Neural progenitor cell (in vitro differentiated cells): Measurements from ENCODE around the gene FAM174C. TPM values are rescaled to one million over a fixed set of nuclear protein-coding genes. Genes with fewer than 3 reads are reported as not detected.

ENCODE experiments used
- DNase-seq: peaks from one replicate; pipeline ENCODE4 v3.0.0-alpha.2; 2016; ENCODE audit warnings: low spot score
- H2AFZ ChIP-seq: fragments of 200-600 bp; sonication (generic); replicated peaks from 2 replicates; pipeline ENCODE4 v1.6.1; 2016; ENCODE audit warnings: antibody characterized with exemption
- H3F3A ChIP-seq: fragments of 200-600 bp; sonication (generic); 2 replicates; pipeline ENCODE4 v1.6.1; 2016; ENCODE audit warnings: antibody characterized with exemption, low read depth
- H3K27ac ChIP-seq: fragments of 200-600 bp; sonication (generic); 2 replicates; pipeline ENCODE4 v1.5.1; 2016; ENCODE audit warnings: mild to moderate bottlenecking
- H3K27me3 ChIP-seq: fragments of 200-600 bp; sonication (generic); 2 replicates; pipeline ENCODE4 v1.6.1; 2016; ENCODE audit warnings: mild to moderate bottlenecking, moderate library complexity
- H3K36me3 ChIP-seq: fragments of 200-600 bp; sonication (generic); 2 replicates; pipeline ENCODE4 v1.5.1; 2016
- H3K4me1 ChIP-seq: fragments of 200-600 bp; sonication (generic); 2 replicates; pipeline ENCODE4 v1.6.1; 2016; ENCODE audit warnings: mixed run types
- H3K4me2 ChIP-seq: fragments of 200-600 bp; sonication (generic); 2 replicates; pipeline ENCODE4 v1.6.1; 2016
- H3K4me3 ChIP-seq: fragments of 200-600 bp; sonication (generic); 2 replicates; pipeline ENCODE4 v1.5.1; 2016
- H3K79me2 ChIP-seq: fragments of 200-600 bp; sonication (generic); 2 replicates; pipeline ENCODE4 v1.6.1; 2016; ENCODE audit warnings: low read depth
- H3K9ac ChIP-seq: fragments of 200-600 bp; sonication (generic); 2 replicates; pipeline ENCODE4 v1.6.1; 2016
- H3K9me3 ChIP-seq: fragments of 200-600 bp; sonication (generic); 2 replicates; pipeline ENCODE4 v1.5.1; 2016; ENCODE audit warnings: low read depth
- H4K20me1 ChIP-seq: fragments of 200-600 bp; sonication (generic); 2 replicates; pipeline ENCODE4 v1.6.1; 2016; ENCODE audit warnings: low read depth
- H3K27ac Mint-ChIP-seq: 3 replicates; pipeline ENCODE4 v1.8.0; 2021; ENCODE audit warnings: mixed read lengths
- H3K27me3 Mint-ChIP-seq: 2 replicates; pipeline ENCODE4 v1.8.0; 2022; ENCODE audit warnings: low read depth, mild to moderate bottlenecking, inconsistent platforms, moderate library complexity, mixed read lengths; ENCODE audit not compliant: insufficient read depth
- H3K36me3 Mint-ChIP-seq: 3 replicates; pipeline ENCODE4 v1.8.0; 2021; ENCODE audit warnings: mixed read lengths
- H3K4me1 Mint-ChIP-seq: 3 replicates; pipeline ENCODE4 v1.8.0; 2021; ENCODE audit warnings: mixed read lengths
- H3K4me3 Mint-ChIP-seq: 3 replicates; pipeline ENCODE4 v1.8.0; 2021; ENCODE audit warnings: mild to moderate bottlenecking, moderate library complexity, mixed read lengths
- H3K9me3 Mint-ChIP-seq: 3 replicates; pipeline ENCODE4 v1.8.0; 2020; ENCODE audit warnings: mixed read lengths
- EZH2 ChIP-seq: fragments of 200-600 bp; sonication (generic); IDR thresholded peaks from 2 replicates; pipeline ENCODE4 v1.6.1; 2017; ENCODE audit warnings: antibody characterized with exemption, mild to moderate bottlenecking, moderate library complexity
- EZH2phosphoT487 ChIP-seq: fragments of 200-600 bp; sonication (generic); IDR thresholded peaks from 2 replicates; pipeline ENCODE4 v1.6.1; 2017; ENCODE audit warnings: antibody characterized with exemption
- total RNA-seq: library from RNA; depleted of rRNA; stranded (reverse); fragments of >200 nt; gene quantifications from 2 replicates; pipeline ENCODE4 v1.2.3, GENCODE V29; 2015; ENCODE audit warnings: low replicate concordance
- TF ChIP-seq, protein P1 (sequence below): fragments of 200-600 bp; sonication (generic); IDR thresholded peaks from 2 replicates; pipeline ENCODE4 v1.5.1; 2017; ENCODE audit warnings: antibody characterized with exemption, mild to moderate bottlenecking

FAM174C gene
- total RNA-seq, 1 donor from 2014 or later: 4.8 TPM

DNA sequence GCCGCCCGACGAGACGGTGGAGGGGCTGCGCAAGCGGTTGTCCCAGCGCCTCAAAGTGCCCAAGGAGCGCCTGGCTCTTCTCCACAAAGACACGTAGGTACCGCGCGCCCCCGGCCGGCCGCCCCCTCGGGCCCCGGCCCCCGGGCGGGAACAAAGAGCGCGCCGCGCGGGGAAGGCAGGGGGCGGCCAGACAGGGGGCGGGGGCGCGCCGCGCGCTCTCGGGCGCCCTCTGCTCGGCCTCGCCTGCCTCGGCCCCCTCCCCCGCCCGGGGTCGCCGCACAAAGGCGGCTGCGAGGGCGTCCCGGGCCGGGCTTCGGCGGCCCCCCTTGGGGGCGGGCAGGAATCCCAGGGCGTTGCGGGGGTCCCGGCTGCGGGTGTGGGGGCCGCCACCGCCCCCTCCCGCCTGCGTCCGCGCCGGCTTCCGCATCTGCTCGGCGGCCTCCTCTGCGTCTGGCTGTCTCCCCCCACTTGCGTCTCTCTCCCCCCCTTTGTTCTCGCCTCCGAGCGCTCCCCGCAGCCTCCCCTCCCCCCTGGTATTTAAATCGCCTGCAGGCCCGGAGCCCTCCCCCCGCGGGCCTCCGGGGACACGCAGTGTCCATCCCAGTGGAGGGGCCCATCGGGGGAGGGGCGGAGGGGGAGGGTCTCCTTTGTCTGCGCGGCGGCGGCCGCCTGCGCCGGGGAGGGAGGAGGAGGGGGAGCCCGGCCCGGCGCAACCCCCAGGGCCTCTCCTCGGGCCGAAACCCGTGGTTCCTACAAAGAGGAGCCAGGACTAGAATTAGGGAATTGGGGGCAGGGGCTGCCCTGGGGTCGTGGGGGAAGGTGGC lies 24.7 kb upstream of the FAM174C start:
- Histone ChIP-seq H4K20me1 (peaks cover 65% of the 10 kb centered on the region), H2AFZ (no peak overlapping the region), H3K9me3 (no peaks in the 10 kb centered on the region), H3K4me3 (peak overlapping the region; percentile 90), H3K9ac (peak overlapping the region; percentile 53), H3K36me3 (no peaks in the 10 kb centered on the region), H3F3A (peaks cover 60% of the 10 kb centered on the region), H3K27ac (peak overlapping the region; percentile 82), H3K79me2 (peaks cover 60% of the 10 kb centered on the region), H3K4me2 (peak overlapping the region; percentile 89), H3K27me3 (no peaks in the 10 kb centered on the region), H3K4me1 (peaks cover 14% of the 10 kb centered on the region)
- peak; percentile 96 for DNase-seq
- no peak overlapping the region for H3K27ac Mint-ChIP-seq
- peaks cover 13% of the 10 kb centered on the region for H3K4me1 Mint-ChIP-seq
- no peak for TF ChIP-seq EZH2
- TF ChIP-seq EZH2phosphoT487: no peak
- TF ChIP-seq, protein P1, sequence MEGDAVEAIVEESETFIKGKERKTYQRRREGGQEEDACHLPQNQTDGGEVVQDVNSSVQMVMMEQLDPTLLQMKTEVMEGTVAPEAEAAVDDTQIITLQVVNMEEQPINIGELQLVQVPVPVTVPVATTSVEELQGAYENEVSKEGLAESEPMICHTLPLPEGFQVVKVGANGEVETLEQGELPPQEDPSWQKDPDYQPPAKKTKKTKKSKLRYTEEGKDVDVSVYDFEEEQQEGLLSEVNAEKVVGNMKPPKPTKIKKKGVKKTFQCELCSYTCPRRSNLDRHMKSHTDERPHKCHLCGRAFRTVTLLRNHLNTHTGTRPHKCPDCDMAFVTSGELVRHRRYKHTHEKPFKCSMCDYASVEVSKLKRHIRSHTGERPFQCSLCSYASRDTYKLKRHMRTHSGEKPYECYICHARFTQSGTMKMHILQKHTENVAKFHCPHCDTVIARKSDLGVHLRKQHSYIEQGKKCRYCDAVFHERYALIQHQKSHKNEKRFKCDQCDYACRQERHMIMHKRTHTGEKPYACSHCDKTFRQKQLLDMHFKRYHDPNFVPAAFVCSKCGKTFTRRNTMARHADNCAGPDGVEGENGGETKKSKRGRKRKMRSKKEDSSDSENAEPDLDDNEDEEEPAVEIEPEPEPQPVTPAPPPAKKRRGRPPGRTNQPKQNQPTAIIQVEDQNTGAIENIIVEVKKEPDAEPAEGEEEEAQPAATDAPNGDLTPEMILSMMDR: no peak
- H3K27me3 Mint-ChIP-seq: peaks cover 6% of the 10 kb centered on the region
- peak overlapping the region; percentile 92 for H3K4me3 Mint-ChIP-seq
- H3K36me3 Mint-ChIP-seq: peaks cover 6% of the 10 kb centered on the region
- H3K9me3 Mint-ChIP-seq: no peaks in the 10 kb centered on the region

DNA sequence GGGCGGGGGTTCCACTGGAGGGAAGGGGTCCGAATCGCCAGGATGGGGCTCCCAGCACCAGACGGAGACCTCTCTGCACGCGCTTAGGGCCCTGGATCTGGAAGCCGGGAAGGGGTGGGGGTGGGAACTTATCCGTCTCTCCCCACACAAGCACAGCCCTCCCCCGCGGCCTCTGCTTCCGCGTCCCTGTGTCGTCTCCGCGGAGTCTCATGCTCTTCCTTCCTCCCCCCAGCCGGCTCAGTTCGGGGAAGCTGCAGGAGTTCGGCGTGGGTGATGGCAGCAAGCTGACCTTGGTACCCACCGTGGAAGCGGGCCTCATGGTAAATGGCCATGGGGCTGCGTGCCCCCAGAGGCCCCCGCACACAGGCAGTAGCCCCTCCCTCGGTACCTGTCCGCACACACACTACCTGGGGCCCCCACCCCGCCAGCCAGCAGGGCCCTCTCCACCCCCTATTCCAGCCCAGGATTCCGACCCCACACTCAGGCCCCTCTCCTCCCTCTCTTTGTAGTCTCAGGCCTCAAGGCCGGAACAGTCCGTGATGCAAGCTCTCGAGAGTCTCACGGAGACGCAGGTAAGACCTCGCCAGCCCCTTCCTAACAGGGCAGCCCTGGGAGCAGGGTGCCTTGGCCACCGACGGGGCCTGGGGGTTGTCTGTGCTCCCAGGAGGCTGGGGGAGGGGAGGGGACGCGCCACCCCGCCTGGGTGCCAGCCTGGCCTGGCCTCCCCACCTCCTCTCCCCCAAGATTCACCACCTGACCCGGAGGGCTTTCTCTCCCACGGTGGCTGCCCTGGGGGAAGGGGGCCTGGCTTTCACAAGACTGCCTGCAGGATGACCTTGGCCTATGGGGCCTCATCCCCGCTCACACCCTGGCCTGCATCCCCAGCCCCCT lies 23.8 kb upstream of the FAM174C start:
- no peaks in the 10 kb centered on the region for H3K9me3 Mint-ChIP-seq
- H3K9me3 ChIP-seq: no peaks in the 10 kb centered on the region
- peaks cover 14% of the 10 kb centered on the region for H3K4me1 ChIP-seq
- no peaks in the 10 kb centered on the region for H3K36me3 ChIP-seq
- H3F3A ChIP-seq: peaks cover 61% of the 10 kb centered on the region
- H3K4me3 ChIP-seq: peak overlapping the region; percentile 90
- H3K4me2 ChIP-seq: peak overlapping the region; percentile 89
- H3K9ac ChIP-seq: peak overlapping the region; percentile 53
- H3K4me3 Mint-ChIP-seq: peak overlapping the region; percentile 92
- peak overlapping the region; percentile 82 for H3K27ac ChIP-seq
- no peaks in the 10 kb centered on the region for H3K27me3 ChIP-seq
- DNase-seq: peak; percentile 60
- H3K4me1 Mint-ChIP-seq: peaks cover 9% of the 10 kb centered on the region
- H2AFZ ChIP-seq: no peak overlapping the region
- H4K20me1 ChIP-seq: peaks cover 70% of the 10 kb centered on the region
- TF ChIP-seq, protein P1: no peak
- TF ChIP-seq EZH2phosphoT487 (no peak), EZH2 (no peak)
- peaks cover 6% of the 10 kb centered on the region for H3K36me3 Mint-ChIP-seq
- H3K27me3 Mint-ChIP-seq: peaks cover 6% of the 10 kb centered on the region
- H3K27ac Mint-ChIP-seq: peak overlapping the region; percentile 92
- H3K79me2 ChIP-seq: peaks cover 70% of the 10 kb centered on the region

DNA sequence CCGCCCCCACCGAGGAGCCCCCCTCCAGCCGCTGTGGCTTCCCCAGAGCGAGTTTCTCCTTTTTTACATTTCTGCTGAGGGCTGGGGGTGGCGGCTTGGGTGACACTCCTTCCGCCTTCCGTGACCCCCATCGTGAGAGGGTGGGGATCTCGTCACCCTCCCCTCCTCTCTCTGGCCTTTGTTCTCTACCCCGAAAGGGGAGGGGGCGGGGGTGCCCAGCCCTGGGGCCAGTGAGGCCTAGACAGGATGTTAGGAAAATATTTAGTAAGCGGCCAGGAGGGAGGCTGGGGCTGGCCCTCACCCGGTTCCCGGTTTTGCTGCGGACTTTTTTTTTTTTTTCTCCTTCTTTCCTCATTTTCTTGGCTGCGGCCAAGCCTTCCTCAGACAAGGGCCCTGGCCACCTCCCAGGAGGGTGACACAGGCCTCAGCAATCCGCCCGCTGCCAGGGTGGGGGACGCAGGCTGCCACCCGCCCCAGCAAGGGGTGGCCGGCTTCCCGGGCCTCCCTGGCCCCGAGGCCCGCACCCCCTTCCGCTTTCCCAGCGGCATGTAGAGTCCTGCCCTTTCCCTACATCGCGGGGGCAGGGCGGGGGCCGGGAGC lies 23.0 kb upstream of the FAM174C start:
- H3K4me1 Mint-ChIP-seq: peaks cover 7% of the 10 kb centered on the region
- peak overlapping the region; percentile 92 for H3K4me3 Mint-ChIP-seq
- Histone ChIP-seq H2AFZ (no peak overlapping the region), H3K27me3 (no peaks in the 10 kb centered on the region), H4K20me1 (peaks cover 73% of the 10 kb centered on the region), H3K79me2 (peaks cover 76% of the 10 kb centered on the region), H3K36me3 (no peaks in the 10 kb centered on the region), H3K4me1 (peaks cover 14% of the 10 kb centered on the region), H3K9ac (no peak overlapping the region), H3K4me3 (peak overlapping the region; percentile 90), H3K9me3 (no peaks in the 10 kb centered on the region), H3F3A (peaks cover 65% of the 10 kb centered on the region), H3K4me2 (peak overlapping the region; percentile 89), H3K27ac (peak overlapping the region; percentile 71)
- H3K36me3 Mint-ChIP-seq: peaks cover 6% of the 10 kb centered on the region
- no peak overlapping the region for H3K27ac Mint-ChIP-seq
- H3K9me3 Mint-ChIP-seq: no peaks in the 10 kb centered on the region
- H3K27me3 Mint-ChIP-seq: peaks cover 6% of the 10 kb centered on the region
- DNase-seq: no peak
- TF ChIP-seq, protein P1: no peak
- TF ChIP-seq EZH2phosphoT487 (no peak), EZH2 (no peak)
